Neural cell (in vitro differentiated cells): ENCODE measurements around the gene SLC38A1. TPM values are rescaled to one million over a fixed set of nuclear protein-coding genes. Genes with fewer than 3 reads are reported as not detected.

Experiments
- H2AFZ ChIP-seq: fragments of 200-600, 300-800 bp; sonication (generic), shearing (Covaris generic); 2 replicates; pipeline ENCODE4 v1.6.0; 2014; ENCODE audit warnings: low read depth, mild to moderate bottlenecking, antibody characterized with exemption, low read length, moderate library complexity
- H3F3A ChIP-seq: fragments of 200-600 bp; shearing (Covaris generic); 2 replicates; pipeline ENCODE4 v1.6.1; 2016; ENCODE audit warnings: mild to moderate bottlenecking, moderate library complexity, mixed read lengths, antibody characterized with exemption, low read length; ENCODE audit not compliant: insufficient read depth, poor library complexity, severe bottlenecking
- H3K27ac ChIP-seq: fragments of 200-600, 300-800 bp; sonication (generic), shearing (Covaris generic); 2 replicates; pipeline ENCODE4 v1.5.1; 2014; ENCODE audit warnings: mild to moderate bottlenecking, low read length, moderate library complexity
- H3K27me3 ChIP-seq: fragments of 300-800, 200-600 bp; sonication (generic), shearing (Covaris generic); 2 replicates; pipeline ENCODE4 v1.6.0; 2014; ENCODE audit warnings: mild to moderate bottlenecking, low read depth, low read length, moderate library complexity; ENCODE audit not compliant: insufficient read depth
- H3K36me3 ChIP-seq: fragments of 300-800, 200-600 bp; sonication (generic), shearing (Covaris generic); 2 replicates; pipeline ENCODE4 v1.5.1; 2014; ENCODE audit warnings: mild to moderate bottlenecking, antibody characterized with exemption, low read length, moderate library complexity; ENCODE audit not compliant: insufficient read depth
- H3K4me2 ChIP-seq: fragments of 300-800, 200-600 bp; sonication (generic), shearing (Covaris generic); 2 replicates; pipeline ENCODE4 v1.6.0; 2014; ENCODE audit warnings: mild to moderate bottlenecking, low read length
- H3K4me3 ChIP-seq: fragments of 300-800, 200-600 bp; sonication (generic), shearing (Covaris generic); 2 replicates; pipeline ENCODE4 v1.5.1; 2014; ENCODE audit warnings: mild to moderate bottlenecking, low read length, moderate library complexity
- H3K79me2 ChIP-seq: fragments of 200-600 bp; shearing (Covaris generic); replicated peaks from 2 replicates; pipeline ENCODE4 v1.6.0; 2014; ENCODE audit warnings: mild to moderate bottlenecking, low read length, moderate library complexity; ENCODE audit not compliant: insufficient read depth
- H3K9ac ChIP-seq: fragments of 300-800, 200-600 bp; sonication (generic), shearing (Covaris generic); 2 replicates; pipeline ENCODE4 v1.6.1; 2016; ENCODE audit warnings: mild to moderate bottlenecking, low read length, mixed read lengths
- H3K9me2 ChIP-seq: fragments of 200-600 bp; shearing (Covaris generic); 2 replicates; pipeline ENCODE4 v1.6.1; 2016; ENCODE audit warnings: mild to moderate bottlenecking, low read length, mixed read lengths; ENCODE audit not compliant: insufficient read depth
- H3K9me3 ChIP-seq: fragments of 200-600, 300-800 bp; sonication (generic), shearing (Covaris generic); 2 replicates; pipeline ENCODE4 v1.6.1; 2016; ENCODE audit warnings: mild to moderate bottlenecking, mixed run types, low read length, moderate library complexity, mixed read lengths
- H4K20me1 ChIP-seq: fragments of 200-600 bp; shearing (Covaris generic); 2 replicates; pipeline ENCODE4 v1.6.1; 2016; ENCODE audit warnings: mild to moderate bottlenecking, mixed run types; ENCODE audit not compliant: insufficient read depth
- CTCF ChIP-seq: fragments of 450-650 bp; IDR thresholded peaks from 2 replicates; pipeline ENCODE4 v1.5.1; 2014; ENCODE audit warnings: antibody characterized with exemption, mild to moderate bottlenecking, moderate library complexity; ENCODE audit not compliant: poor library complexity, severe bottlenecking
- EZH2 ChIP-seq: fragments of 200-600, 300-800 bp; shearing (Covaris generic), sonication (generic); IDR thresholded peaks from 2 replicates; pipeline ENCODE4 v1.6.1; 2014; ENCODE audit warnings: antibody characterized with exemption, low read length, borderline replicate concordance, mild to moderate bottlenecking; ENCODE audit not compliant: insufficient read depth, poor library complexity, severe bottlenecking
- MXI1 ChIP-seq: fragments of 450-650 bp; conservative IDR thresholded peaks from 2 replicates; pipeline ENCODE4 v1.6.1; 2014; ENCODE audit warnings: antibody characterized with exemption, mild to moderate bottlenecking; ENCODE audit not compliant: poor library complexity, severe bottlenecking
- POLR2AphosphoS5 ChIP-seq: IDR thresholded peaks from 2 replicates; pipeline ENCODE4 v1.6.1; 2012
- RAD21 ChIP-seq: fragments of 450-650 bp; conservative IDR thresholded peaks from 2 replicates; pipeline ENCODE4 v1.6.1; 2014; ENCODE audit warnings: antibody characterized with exemption, mild to moderate bottlenecking, moderate library complexity
- REST ChIP-seq: IDR thresholded peaks from 2 replicates; pipeline ENCODE4 v1.6.1; 2012; ENCODE audit warnings: borderline replicate concordance
- polyA plus RNA-seq: library from polyadenylated mRNA; depleted of rRNA; stranded (reverse); fragments of >200 nt; gene quantifications from 2 replicates; pipeline ENCODE4 v1.2.3, GENCODE V29; 2014

The SLC38A1 gene
- polyA plus RNA-seq, 1 donor from 2014 or later = 124 TPM

- peak overlapping the region; percentile 84 for H3K4me3 ChIP-seq
- peaks cover 85% of the 10 kb centered on the region for H3K79me2 ChIP-seq
- no peak overlapping the region for H2AFZ ChIP-seq
- peak overlapping the region; percentile 94 for H3K27ac ChIP-seq
- peaks cover 8% of the 10 kb centered on the region for H4K20me1 ChIP-seq
- H3K4me2 ChIP-seq = peak overlapping the region; percentile 96
- no peaks in the 10 kb centered on the region for H3K27me3 ChIP-seq
- peak overlapping the region; percentile 97 for H3K9ac ChIP-seq
- no peaks in the 10 kb centered on the region for H3K36me3 ChIP-seq
- TF ChIP-seq POLR2AphosphoS5 (peak; percentile 34), RAD21 (no peak)
- no peaks in the 10 kb centered on the region for H3K9me3 ChIP-seq
- H3F3A ChIP-seq = no peaks in the 10 kb centered on the region
- no peaks in the 10 kb centered on the region for H3K9me2 ChIP-seq
Measured at GRCh38 chr12:46266382-46266791, 2.5 kb downstream of the SLC38A1 start.

- H3K36me3 ChIP-seq = no peaks in the 10 kb centered on the region
Measured at GRCh38 chr12:46265734-46266133, 3.1 kb downstream of the SLC38A1 start.

More at GRCh38 chr12:46265734-46266133, 3.1 kb downstream of the SLC38A1 start:
- Histone ChIP-seq H2AFZ (no peak overlapping the region), H3K4me3 (peak overlapping the region; percentile 84), H3K27ac (peak overlapping the region; percentile 94), H3K9me2 (no peaks in the 10 kb centered on the region), H3K9me3 (no peaks in the 10 kb centered on the region), H3K4me2 (peak overlapping the region; percentile 96), H3K9ac (peak overlapping the region; percentile 97), H3F3A (no peaks in the 10 kb centered on the region), H4K20me1 (peaks cover 8% of the 10 kb centered on the region), H3K27me3 (no peaks in the 10 kb centered on the region), H3K79me2 (peaks cover 91% of the 10 kb centered on the region)
- TF ChIP-seq POLR2AphosphoS5 (no peak), MXI1 (no peak), CTCF (no peak), REST (no peak), EZH2 (no peak)
